SH-SY5Y (cell line): ENCODE results near the gene PAWR.

Source experiments
- GATA2 ChIP-seq: IDR thresholded peaks from 2 replicates; pipeline ENCODE4 v1.6.1; 2011; ENCODE audit warnings: mild to moderate bottlenecking, low read depth, low read length
- GATA3 ChIP-seq: IDR thresholded peaks from 2 replicates; pipeline ENCODE4 v1.6.1; 2011; ENCODE audit warnings: low read depth, mild to moderate bottlenecking, low read length, moderate library complexity

- TF ChIP-seq GATA2, result no peak
- TF ChIP-seq GATA3, result no peak
Observed at GRCh38 chr12:79658221-79658620, 32.5 kb downstream of the PAWR start.
